Stimulated activated CD8-positive, alpha-beta memory T cell treated with anti-CD3 and anti-CD28 coated beads, Interleukin-4, amount 100 ng/mL, for 4 hours (primary cell): ENCODE measurements around the gene PFN4.
A peak's percentile ranks its signal among the peaks of the same experiment; 100 is the strongest.
"Not testable (repeated sequence)": the region's sequence is repeated elsewhere in the genome, so short reads cannot be mapped to it uniquely, and the experiment has no call there.

Experiments used
- DNase-seq, 2 donors: peaks; one replicate each; pipeline ENCODE4 v3.0.0-alpha.2; 2020; ENCODE audit warnings: low read depth in 2 of 2, low spot score in 1 of 2

Gene PFN4

DNA sequence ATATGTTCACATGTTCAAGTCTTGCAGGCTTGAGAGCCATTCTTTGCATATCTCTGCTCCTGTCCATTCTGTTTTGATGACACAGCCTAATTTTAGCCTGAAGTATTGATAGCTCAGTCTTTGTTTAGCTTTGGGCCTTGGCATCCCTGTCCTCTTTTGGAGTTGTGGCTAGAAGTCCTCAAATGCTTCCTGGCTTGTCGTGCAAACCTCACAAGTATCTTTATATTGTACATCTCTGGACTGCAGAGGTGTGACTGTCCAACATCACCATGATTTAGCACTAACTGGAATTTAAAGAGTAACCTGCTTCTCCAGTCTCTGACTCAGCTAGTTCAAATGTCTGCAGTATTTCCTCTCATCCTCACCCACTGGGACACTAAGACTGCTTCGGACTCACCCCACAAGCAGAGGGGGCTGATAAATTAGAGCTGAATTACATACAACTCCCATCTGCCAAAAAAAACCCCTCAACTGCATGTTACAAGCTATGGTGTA is 11.7 kb downstream of the PFN4 start:
- DNase-seq = no peak

DNA sequence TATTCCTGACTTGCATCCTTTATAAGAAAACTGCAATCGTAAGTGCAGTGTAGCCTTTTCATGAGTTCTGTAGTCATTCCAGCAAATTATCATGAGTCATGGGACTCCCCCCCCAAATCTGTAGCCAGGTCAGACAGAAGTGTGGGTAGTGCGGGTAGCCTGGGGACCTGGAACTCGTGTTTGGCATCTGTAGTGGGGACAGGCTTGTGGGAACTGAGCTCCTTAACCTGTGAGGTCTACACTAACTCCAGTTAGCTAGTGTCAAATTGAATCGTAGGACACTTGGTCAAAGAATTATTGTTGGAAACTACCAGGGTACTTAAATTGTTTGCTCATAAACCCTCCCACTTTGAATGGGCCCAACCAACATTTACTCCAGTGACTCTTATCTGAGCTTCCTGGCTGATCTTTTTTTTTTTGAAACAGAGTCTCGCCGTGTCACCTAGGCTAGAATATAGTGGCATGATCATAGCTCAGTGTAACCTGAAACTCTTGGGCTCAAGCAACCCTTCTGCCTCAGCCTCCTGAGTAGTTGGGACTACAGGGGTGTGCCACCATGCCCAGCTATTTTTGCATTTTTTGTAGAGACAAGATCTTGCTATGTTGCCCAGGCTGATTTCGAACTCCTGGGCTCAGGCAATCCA is 12.4 kb downstream of the PFN4 start:
- DNase-seq = no peak

DNA sequence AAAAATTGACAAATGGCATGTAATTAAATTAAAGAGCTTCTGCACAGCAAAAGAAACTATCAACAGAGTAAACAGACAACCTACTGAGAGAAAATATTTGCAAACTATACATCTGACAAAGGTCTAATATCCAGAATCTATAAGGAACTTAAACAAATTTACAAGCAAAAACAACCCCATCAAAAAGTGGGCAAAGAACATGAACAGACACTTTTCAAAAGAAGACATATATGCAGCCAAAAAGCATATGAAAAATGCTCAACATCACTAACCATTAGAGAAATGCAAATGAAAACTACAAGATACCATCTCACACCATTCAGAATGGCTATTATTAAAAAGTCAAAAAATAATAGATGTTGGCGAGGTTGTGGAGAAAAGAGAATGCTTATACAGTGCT is 13.7 kb downstream of the PFN4 start:
- not testable (repeated sequence) for DNase-seq

DNA sequence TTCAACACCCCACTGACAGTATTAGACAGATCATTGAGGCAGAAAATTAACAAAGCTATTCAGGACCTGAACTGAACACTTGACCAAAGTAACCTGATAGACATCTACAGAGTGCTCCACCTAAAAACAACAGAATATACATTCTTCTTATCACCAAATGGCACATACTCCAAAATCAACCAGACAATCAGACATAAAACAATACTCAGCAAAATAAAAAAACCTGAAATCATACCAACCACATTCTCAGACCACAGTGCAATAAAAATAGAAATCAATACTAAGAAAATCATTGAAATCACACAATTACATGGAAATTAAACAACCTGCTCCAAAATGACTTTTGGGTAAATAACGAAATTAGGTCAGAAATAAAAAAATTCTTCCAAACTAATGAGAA is 15.8 kb downstream of the PFN4 start:
- DNase-seq = no peak

DNA sequence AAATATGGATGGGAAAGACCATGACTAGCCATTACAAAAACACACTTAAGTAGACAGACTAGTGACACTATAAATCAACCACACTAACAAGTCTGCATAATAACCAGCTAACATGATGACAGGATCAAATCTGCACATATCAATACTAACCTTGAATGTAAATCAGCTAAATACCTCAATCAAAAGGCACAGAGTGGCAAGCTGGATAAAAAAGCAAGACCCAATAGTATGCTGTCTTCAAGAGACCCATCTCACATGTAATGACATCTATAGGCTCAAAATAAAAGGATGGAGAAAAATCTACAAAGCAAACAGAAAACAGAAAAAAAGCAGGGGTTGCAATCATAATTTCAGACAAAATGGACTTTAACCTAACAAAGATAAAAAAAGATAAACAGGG is 16.3 kb downstream of the PFN4 start:
- DNase-seq = no peak

DNA sequence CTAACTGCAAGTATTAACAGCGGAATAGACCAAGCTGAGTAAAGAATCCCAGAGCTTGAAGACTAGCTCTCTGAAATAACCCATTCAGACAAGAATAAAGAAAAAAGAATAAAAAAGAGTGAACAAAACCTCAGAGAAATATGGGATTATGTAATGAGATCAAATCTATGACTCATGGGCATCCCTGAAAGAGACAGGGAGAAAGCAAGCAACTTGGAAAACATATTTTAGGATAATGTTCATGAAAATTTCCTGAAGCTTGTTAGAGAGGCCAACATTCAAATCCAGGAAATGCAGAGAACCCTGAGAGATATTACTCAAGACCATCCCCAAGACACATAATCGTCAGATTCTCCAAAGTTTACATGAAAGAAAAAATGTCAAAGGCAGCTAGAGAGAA is 17.3 kb downstream of the PFN4 start:
- DNase-seq = no peak

DNA sequence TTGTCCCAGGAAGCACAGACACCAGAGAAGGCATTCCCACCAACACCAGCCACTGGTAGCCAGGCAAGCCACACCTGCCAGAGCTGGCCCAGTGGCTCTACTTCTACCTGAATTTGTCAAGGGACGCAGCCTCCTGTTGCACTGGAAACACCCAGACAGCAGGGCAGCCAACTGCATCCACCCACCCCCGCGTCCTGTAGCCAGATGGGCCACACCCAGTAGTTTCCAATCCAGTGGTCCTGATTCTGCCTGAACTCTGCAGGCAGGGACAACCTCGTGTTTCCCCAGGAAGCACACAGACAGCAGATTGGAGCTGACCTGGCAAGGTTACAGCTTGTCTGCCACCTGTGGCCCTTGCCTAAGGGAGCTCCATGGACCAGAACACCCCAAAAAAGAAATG is 18.2 kb downstream of the PFN4 start:
- no peak for DNase-seq

DNA sequence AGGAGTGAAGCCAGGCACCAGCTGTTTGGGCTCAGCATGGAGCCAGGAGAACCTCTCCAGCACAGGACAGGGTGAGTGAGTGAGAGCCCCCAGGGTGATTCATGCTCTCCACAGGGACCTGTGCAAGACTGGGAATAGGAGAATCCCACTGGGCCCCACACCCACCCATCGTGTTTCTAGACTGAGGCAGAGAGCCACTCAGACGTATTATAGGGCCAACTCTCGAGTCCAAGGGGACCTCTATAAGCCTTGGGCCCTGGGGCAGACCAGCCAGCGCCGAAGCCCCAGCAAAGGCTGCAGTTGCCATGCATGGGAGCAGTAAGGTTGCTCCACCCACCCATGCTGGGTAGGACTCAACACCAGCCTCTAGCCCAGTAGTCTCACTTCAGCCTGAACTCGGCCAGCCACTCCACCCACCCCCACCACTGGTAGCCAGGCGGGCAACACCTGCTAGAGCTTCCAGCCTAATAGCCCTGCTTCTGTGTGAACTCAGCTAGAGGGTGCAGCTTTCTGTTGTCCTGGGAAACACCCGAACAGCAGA is 19.0 kb downstream of the PFN4 start:
- DNase-seq = no peak

DNA sequence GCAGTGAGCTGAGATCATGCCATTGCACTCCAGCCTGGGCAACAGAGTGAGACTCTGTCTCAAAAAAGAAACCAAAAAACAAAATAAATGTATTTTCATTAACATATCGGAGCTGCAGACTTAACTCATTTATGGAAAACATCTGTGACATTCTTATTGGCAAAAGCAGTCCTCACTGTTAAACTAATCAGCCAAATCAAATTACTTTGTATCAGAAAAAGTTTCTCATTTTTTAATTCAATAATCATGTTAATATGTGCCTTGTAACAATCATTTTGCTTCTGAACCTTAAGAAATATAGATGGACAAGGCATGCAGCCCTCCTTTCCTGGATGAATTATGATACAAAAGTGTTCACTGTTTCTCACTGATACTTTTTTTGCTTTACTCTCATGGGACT is 20.5 kb downstream of the PFN4 start:
- no peak for DNase-seq

DNA sequence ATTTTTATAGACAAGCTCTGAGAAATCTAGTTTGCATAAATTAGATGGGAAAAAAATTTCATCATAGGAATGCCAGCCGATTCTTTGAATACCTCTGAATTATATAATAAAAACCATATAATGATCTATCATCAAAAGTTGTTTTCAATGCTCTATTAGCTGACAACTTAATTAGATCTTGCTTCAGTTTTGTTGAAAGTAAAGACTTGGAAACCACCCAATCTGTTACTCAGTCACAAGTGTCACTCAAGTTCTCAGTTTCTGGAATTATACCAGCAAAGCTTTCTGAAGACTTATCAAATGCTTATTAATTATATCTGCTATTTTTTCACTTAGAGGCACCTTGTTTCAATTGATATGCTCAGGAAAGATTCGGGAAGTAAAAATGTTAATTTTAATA is 21.1 kb downstream of the PFN4 start:
- DNase-seq = no peak

DNA sequence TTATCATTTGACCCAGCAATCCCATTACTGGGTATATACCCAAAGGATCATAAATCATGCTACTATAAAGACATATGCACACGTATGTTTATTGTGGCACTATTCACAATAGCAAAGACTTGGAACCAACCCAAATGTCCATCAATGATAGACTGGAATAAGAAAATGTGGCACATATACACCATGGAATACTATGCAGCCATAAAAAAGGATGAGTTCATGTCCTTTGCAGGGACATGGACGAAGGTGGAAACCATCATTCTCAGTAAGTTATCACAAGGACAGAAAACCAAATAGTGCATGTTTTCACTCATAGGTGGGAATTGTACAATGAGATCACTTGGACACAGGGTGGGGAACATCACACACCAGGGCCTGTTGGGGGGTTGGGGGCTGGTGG is 22.4 kb downstream of the PFN4 start:
- not testable (repeated sequence) for DNase-seq

DNA sequence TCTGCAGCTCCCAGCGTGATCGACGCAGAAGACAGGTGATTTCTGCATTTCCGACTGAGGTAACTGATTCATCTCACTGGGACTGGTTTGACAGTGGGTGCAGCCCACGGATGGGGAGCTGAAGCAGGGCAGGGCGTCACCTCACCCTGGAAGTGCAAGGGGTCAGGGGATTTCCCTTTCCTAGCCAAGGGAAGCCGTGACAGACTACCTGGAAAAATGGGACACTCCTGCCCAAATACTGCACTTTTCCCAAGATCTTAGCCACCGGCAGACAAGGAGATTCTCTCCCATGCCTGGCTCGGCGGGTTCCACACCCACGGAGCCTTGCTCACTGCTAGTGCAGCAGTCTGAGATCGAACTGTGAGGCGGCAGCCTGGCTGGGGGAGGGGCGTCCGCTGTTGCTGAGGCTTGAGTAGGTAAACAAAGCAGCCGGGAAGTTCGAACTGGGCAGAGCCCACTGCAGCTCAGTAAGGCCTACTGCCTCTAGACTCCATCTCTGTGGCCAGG is 27.9 kb downstream of the PFN4 start:
- DNase-seq = not testable (repeated sequence)

DNA sequence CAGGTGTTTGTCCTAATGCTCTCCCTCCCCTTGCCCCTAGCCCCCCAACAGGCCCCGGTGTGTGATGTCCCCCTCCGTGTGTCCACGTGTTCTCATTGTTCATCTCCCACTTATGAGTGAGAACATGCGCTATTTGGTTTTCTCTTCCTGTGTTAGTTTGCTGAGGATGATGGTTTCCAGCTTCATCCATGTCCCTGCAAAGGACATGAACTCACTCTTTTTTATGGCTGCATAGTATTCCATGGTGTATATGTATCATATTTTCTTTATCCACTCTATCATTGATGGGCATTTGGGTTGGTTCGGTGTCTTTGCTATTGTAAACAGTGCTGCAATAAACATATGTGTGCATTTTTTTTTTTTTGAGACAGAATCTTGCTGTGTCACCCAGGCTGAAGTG is 29.9 kb downstream of the PFN4 start:
- not testable (repeated sequence) for DNase-seq

DNA sequence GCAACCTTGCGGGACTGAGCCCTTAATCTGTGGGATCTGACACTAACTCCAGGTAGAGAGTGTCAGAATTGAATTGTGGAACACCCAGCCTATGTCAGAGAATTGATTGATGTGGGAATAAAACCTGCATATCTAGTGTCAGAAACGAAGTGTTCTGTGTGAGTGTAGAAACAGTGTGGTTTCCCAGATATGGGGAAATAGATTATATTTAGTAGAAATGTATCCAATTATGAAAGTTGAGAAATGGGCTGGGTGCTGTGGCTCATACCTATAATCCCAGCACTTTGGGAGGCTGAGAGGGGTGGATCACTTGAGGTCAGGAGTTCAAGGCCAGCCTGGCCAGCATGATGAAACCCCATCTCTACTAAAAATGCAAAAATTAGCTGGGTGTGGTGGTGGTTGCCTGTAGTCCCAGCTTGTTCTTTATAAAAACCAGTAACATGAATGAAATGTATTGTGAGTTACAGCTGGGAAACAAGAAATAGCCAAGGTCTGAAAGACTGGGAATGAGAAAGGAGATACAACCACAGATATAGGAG is 34.2 kb downstream of the PFN4 start:
- no peak for DNase-seq

DNA sequence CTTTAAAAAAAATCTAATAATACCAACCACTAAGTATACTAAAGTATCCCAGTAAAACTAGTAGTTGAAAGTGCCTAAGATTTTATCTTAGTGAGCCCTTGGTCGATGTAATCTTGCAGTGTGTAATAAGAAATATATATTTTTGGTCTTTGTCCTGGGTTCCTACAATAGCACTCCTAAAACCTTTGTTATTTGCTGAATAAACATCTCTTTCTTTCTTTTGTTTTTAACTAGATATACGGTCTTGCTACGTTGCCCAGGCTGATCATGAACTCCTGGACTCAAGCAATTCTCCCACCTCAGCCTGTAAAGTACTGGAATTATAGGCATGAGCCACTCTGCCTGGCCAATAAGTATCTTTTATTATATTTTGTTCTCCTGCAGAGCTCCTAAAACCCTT is 36.1 kb downstream of the PFN4 start:
- DNase-seq = no peak

DNA sequence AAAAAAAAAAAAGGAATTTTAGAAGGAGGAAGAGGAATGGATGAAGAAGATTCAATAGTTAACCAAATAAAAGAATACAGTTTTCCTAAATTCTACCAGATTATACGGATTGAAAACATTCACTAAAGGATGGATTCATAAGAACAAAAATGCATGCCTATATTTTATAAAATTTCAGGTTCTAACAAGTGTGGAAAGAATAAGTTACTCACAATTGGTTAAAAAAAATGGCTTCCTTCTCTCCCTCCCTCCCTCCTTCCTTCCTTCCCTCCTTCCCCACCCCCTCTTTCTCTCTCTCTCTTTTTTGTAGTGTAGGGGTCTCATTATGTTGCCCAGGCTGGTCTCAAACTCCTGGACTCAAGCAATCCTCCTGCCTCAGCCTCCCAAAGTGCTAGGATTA is 36.9 kb downstream of the PFN4 start:
- DNase-seq = no peak

DNA sequence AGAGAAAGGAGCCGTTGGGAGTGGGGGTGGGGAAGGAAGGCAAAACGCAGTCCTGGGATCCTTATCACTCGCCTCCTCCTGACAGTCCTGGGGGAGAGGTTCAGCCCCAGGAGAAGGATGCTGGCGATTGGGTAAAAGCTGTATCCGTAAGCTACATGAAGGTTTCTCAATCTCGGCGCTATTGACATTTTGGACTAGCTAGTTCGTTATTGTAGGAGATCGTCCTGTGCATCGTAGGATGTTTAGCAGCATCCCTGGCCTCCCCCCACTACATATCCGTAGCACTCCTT is 38.0 kb downstream of the PFN4 start:
- DNase-seq = no peak

DNA sequence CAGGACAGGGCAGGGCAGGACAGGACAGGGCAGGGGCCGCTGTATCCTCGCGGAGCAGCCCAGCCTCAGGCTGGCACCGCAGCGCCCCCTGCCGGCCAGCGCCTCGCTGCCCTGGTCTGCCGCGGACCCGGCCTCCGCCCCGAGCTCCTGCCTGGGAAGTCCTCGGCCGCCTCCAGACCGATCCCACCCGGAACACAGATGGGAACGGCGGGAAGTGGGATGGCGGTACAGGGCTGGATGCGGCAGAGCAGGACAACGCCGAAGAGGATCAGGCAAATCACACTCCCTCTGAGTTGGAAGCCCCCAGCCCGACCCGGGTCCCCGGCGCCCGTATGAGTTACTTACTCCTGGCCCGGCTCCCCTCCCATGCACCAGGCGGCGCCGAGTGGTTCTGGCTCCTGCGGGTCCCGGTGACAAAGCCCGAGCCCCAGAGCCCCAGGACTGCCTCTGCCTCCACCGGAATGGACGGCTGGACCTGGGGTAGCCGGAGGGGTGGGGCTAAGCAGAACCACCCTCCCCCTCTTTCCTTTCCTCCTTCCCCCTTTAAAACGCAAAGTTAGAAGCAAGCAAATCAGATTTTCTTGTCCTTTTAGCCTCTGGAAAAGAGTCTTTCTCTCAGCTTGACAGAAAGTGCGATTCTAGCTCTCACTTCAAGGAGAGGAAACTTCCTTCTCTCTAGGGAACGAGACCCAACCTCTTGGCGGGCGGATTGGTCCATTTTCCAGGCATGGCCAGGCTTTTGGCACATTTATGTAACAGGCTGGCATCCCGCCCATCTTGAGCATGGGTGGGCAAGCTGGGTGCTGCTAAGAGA is 38.5 kb downstream of the PFN4 start, which contains the start of gene TP53I3:
Gene TP53I3 (minus strand): TSS at position 449 of the 814 bp plus-strand sequence. CDS start 508 bp downstream, outside the sequence.
- DNase-seq = peak; percentile 47 to 65

DNA sequence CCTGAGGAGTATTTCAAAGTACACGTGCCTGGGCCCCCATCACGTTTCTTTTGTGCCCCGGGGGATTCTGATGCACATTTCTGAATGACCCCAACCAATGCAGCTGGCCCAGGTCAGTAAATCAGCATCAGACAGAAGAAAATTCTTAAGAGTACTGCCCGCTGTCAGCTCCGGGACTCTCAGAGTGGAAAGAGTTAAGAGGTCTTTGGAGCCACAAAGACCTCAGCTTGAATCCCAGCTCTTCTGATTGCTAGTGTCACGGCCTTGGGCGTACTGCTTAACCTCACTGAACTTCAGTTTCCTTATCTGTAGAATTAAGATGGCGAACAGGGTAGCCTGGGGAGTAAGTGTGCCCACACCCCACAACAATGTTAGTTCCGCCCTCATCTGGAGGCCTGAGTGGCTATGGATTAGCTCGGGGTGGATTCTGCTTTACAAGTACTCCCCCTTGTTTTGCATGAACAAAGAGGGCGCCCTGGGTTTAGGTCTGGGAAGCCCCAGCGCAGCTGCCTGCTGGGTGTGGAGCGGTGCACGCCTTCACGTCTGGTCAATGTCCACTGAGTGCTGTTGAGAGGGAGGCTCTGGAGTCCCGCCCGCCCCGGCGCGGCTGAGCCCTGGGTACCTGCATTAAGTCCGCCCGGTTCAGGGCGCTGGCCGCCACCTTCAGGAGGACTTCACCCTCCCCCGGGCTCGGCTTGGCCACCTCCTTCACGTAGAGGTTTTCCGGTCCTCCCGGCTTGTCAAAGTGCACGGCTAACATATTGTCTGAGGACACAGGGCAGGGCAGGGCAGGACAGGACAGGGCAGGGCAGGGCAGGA is 39.4 kb downstream of the PFN4 start:
- no peak for DNase-seq

DNA sequence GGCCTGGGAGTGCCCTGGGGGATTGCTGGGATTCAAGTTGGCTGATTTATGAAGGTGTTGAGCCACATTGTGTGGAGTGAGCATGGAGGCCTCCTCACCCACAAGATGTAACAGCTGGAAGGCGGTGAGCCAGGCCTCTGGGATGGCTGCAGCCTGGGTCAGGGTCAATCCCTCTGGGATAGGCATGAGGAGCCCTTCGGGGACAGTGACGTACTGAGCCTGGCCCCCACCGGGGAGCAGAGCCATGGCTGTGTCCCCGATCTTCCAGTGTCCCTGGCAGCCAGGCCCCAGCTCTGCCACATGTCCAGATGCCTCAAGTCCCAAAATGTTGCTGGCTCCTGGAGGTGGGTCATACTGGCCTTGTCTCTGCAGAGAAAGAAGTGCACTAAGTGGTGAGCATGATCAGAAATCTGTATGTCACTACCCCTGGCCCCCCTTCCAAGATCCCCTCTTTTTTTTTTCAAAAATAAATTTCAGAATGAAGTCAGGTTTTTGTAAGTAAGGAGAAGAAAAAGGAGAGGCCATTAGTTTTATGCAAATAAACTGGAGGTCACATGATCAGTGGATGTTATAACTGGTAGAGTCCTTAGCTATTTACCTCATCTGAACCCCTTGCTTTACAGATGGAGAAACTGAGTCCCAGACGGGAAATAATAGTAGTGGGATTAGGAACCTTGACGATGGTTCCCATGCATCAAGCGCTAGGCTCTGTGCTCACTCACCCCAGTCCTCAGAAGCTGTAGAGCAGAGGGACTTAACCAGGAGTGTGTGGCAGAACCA is 40.2 kb downstream of the PFN4 start:
- DNase-seq = no peak
